Measurements from ENCODE around the gene CNPPD1. TPM values are rescaled to one million over a fixed set of nuclear protein-coding genes. Genes with fewer than 3 reads are reported as not detected.
A peak's percentile ranks its signal among the peaks of the same experiment; 100 is the strongest.

CNPPD1 gene
- total and polyA plus RNA-seq, 7 donors, result 24.1 to 79.5 (median 38.5) TPM

GRCh38 chr2:219209236-219210195 is 32.8 kb upstream of the CNPPD1 start:
- 71 to 87% methylated on average over 18 of the region's 18 CpGs for WGBS, 2 donors

GRCh38 chr2:219207884-219208740 is 31.4 kb upstream of the CNPPD1 start:
- no peaks in the 10 kb centered on the region for H3K27me3 ChIP-seq
- H3K27ac ChIP-seq, result peak overlapping the region; percentile 93 to 97 (median 96)
- TF ChIP-seq EP300 (IDR thresholded peaks at IDR 0.05), result no peak
- no peak for TF ChIP-seq POLR2AphosphoS5 (IDR thresholded peaks at IDR 0.05)
- peaks cover 6 to 44% (median 24%) of the 10 kb centered on the region in 4 donors for H3K36me3 ChIP-seq
- peak overlapping the region in 1 of 4 donors; percentile 66 for H3K4me3 ChIP-seq
- H3K4me1 ChIP-seq, result peaks cover 0 to 22% (median 19%) of the 10 kb centered on the region in 4 donors
- H3K9me3 ChIP-seq, result no peaks in the 10 kb centered on the region
- intact Hi-C loops (cut with DNase I), result loop anchor here (1.0 kb wide), 2 partner anchors 9 to 48 kb away; partner anchors contain the start of gene NHEJ1
- peak; percentile 55 for DNase-seq
- WGBS, 2 donors, result 66 to 75% methylated on average over 17 of the region's 17 CpGs

More at GRCh38 chr2:219209236-219210195, 32.8 kb upstream of the CNPPD1 start:
- H3K9me3 ChIP-seq, result no peaks in the 10 kb centered on the region
- H3K36me3 ChIP-seq, result peaks cover 9 to 58% (median 34%) of the 10 kb centered on the region in 4 donors
- H3K4me1 ChIP-seq, result peaks cover 0 to 22% (median 19%) of the 10 kb centered on the region in 4 donors
- H3K27me3 ChIP-seq, result no peaks in the 10 kb centered on the region
- no peak overlapping the region for H3K27ac ChIP-seq
- DNase-seq, result peak; percentile 63
- intact Hi-C loops (cut with DNase I), result no loop called here
- no peak overlapping the region for H3K4me3 ChIP-seq
- no peak for TF ChIP-seq POLR2AphosphoS5 (IDR thresholded peaks at IDR 0.05)
- no peak for TF ChIP-seq CTCF (IDR thresholded peaks at IDR 0.05)
- TF ChIP-seq POLR2A (IDR thresholded peaks at IDR 0.05), result no peak

- Histone ChIP-seq H3K4me1 (peaks cover 0 to 22% (median 19%) of the 10 kb centered on the region in 4 donors), H3K36me3 (peaks cover 0 to 36% (median 16%) of the 10 kb centered on the region in 4 donors), H3K9me3 (no peaks in the 10 kb centered on the region), H3K27me3 (no peaks in the 10 kb centered on the region), H3K4me3 (peak overlapping the region; percentile 62 to 76 (median 68)), H3K27ac (peak overlapping the region; percentile 93 to 97 (median 96))
- TF ChIP-seq CTCF (IDR thresholded peaks at IDR 0.05) (no peak), EP300 (IDR thresholded peaks at IDR 0.05) (no peak), POLR2AphosphoS5 (IDR thresholded peaks at IDR 0.05) (no peak), POLR2A (IDR thresholded peaks at IDR 0.05) (no peak)
- peak; percentile 66 for DNase-seq
- intact Hi-C loops (cut with DNase I), result loop anchor here (1.0 kb wide), 2 partner anchors 10 to 47 kb away; partner anchors contain the start of gene NHEJ1
- WGBS, 2 donors, result 17 to 23% methylated on average over 22 of the region's 22 CpGs
Observed at GRCh38 chr2:219207134-219207883, 30.6 kb upstream of the CNPPD1 start.

GRCh38 chr2:219206328-219207133 is 29.8 kb upstream of the CNPPD1 start, which contains the start of gene ZFAND2B:
Gene ZFAND2B, plus strand, starts transcription at chr2:219206782. Its CDS starts 206 bp downstream, at chr2:219206988.
- H3K9me3 ChIP-seq, result no peaks in the 10 kb centered on the region
- DNase-seq, result peak; percentile 97
- peak within 1 kb of the TSS; percentile 62 to 76 (median 68) for H3K4me3 ChIP-seq
- H3K27ac ChIP-seq, result peak within 1 kb of the TSS; percentile 93 to 97 (median 96)
- intact Hi-C loops (cut with DNase I), result loop anchor here (1.0 kb wide), 3 partner anchors 11 to 46 kb away; partner anchors contain the start of gene NHEJ1
- H3K4me1 ChIP-seq, result peaks cover 0 to 22% (median 19%) of the 10 kb centered on the region in 4 donors
- H3K27me3 ChIP-seq, result no peaks in the 10 kb centered on the region
- WGBS, 2 donors, result 0 to 1% methylated on average over 76 of the region's 76 CpGs
- peak in 3 of 4 experiments; percentile 4 to 24 (median 9) for TF ChIP-seq CTCF (IDR thresholded peaks at IDR 0.05)
- TF ChIP-seq POLR2AphosphoS5 (IDR thresholded peaks at IDR 0.05), result peak; percentile 96 to 99 (median 98)
- TF ChIP-seq EP300 (IDR thresholded peaks at IDR 0.05), result no peak
- peak; percentile 90 to 96 for TF ChIP-seq POLR2A (IDR thresholded peaks at IDR 0.05)
- H3K36me3 ChIP-seq, result peaks cover 0 to 31% (median 13%) of the 10 kb centered on the region in 4 donors
